H1 (cell line): ENCODE measurements around the gene FARS2. TPM values are rescaled to one million over a fixed set of nuclear protein-coding genes. Genes with fewer than 3 reads are reported as not detected.

Source experiments
- CHD1 ChIP-seq: IDR thresholded peaks from 2 replicates; pipeline ENCODE4 v1.6.1; 2012; ENCODE audit warnings: low read depth, low read length, improper control_type of control experiment
- HDAC6 ChIP-seq: IDR thresholded peaks from one replicate; pipeline ENCODE4 v1.7.1; 2012; ENCODE audit warnings: low read depth, mild to moderate bottlenecking, inconsistent platforms, low read length, moderate library complexity
- SAP30 ChIP-seq: fragments of 300-600 bp; sonication (generic); IDR thresholded peaks from 2 replicates; pipeline ENCODE4 v1.7.1; 2012; ENCODE audit warnings: low read length, moderate library complexity, mild to moderate bottlenecking, inconsistent platforms; ENCODE audit not compliant: insufficient read depth, insufficient replicate concordance
- TEAD4 ChIP-seq: IDR thresholded peaks from 2 replicates; pipeline ENCODE4 v1.6.1; 2012; ENCODE audit warnings: low read depth, low read length, inconsistent platforms, mixed read lengths
- polyA plus RNA-seq, 7 experiments: library from polyadenylated mRNA; depleted of rRNA in 3 of 7; stranded (reverse) in 5 of 7; unstranded in 2 of 7; fragments of >200 nt in 5 of 7; fragments of 200-250 nt in 2 of 7; gene quantifications; 1 replicate in 5 of 7; 2 replicates in 1 of 7; 4 replicates in 1 of 7; pipeline versions ENCODE4 v1.2.1 to v1.2.3, GENCODE V29; 2011 to 2013; ENCODE audit warnings: missing spikeins in 2 of 7, mixed read lengths in 2 of 7
- total RNA-seq: library from RNA; stranded (reverse); fragmentation: NEBNext Ultra II Directional; extraction: Animal tissue kit (Norgen Biotek cat#: 25700); gene quantifications from 2 replicates; pipeline ENCODE4 v1.2.1, GENCODE V29; 2021

The FARS2 gene
- total and polyA plus RNA-seq, 2 of the 8 experiments (the other 6 are each of a cell fraction or from before 2014, with no cell fraction given): 11.7 to 14.4 TPM

DNA sequence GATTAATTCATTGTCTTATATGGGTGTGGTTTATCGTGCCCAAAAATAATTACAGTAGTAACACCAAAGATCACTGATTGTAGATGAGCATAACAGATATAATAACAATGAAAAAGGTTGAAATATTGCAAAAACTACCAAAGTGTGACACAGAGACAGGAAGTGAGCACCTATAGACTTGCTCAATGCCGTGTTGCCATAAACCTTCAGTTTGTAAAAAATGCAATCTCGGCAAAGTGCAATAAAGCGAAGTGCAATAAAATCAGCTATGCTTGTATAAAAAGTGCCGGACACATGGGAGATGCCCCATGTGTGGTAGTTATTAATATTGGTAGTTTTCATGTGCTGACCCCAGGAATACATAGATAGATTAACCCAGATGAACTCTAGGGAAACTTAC is 552.8 kb downstream of the FARS2 start (continued):
- TF ChIP-seq SAP30: no peak
- no peak for TF ChIP-seq HDAC6
- no peak for TF ChIP-seq TEAD4
- TF ChIP-seq CHD1: no peak
